ENCODE results near the gene MYO1D.

- TF ChIP-seq POLR2A (IDR thresholded peaks at IDR 0.05) (no peak), CTCF (IDR thresholded peaks at IDR 0.05) (no peak)
Measured at GRCh38 chr17:32815460-32815859, 61.5 kb downstream of the MYO1D start.
